AG04450 (cell line): ENCODE measurements around the gene NRN1L. TPM values are rescaled to one million over a fixed set of nuclear protein-coding genes. Genes with fewer than 3 reads are reported as not detected.
"Not testable (repeated sequence)": the region's sequence is repeated elsewhere in the genome, so short reads cannot be mapped to it uniquely, and the experiment has no call there.

Experiments
- CTCF ChIA-PET: fragments of 300-600, 350-600 bp; formaldehyde crosslinking; extraction: SDS; loops from one replicate; lab custom pipeline; 2022; ENCODE audit warnings: antibody characterized with exemption, inconsistent platforms; lab: Charles Lee
- POLR2A ChIA-PET: fragments of 350-600 bp; formaldehyde crosslinking; extraction: SDS; loops from one replicate; lab custom pipeline; 2021; ENCODE audit warnings: antibody characterized with exemption, inconsistent platforms; lab: Yijun Ruan, JAX
- DNase-seq: peaks from one replicate; pipeline ENCODE4 v3.0.0-alpha.2; 2011; ENCODE audit warnings: low read depth, low spot score
- H3K27ac ChIP-seq: one replicate; pipeline ENCODE4 v1.5.1; 2012; ENCODE audit warnings: low read depth, low read length, control low read depth
- H3K27me3 ChIP-seq: one replicate; pipeline ENCODE4 v1.6.0; 2012; ENCODE audit warnings: low read length; ENCODE audit not compliant: control insufficient read depth, insufficient read depth
- H3K4me3 ChIP-seq: 2 replicates; pipeline ENCODE4 v1.5.1; 2011; ENCODE audit warnings: mild to moderate bottlenecking, low read depth, low read length, control low read depth
- H3K9me3 ChIP-seq: 2 replicates; pipeline ENCODE4 v1.5.1; 2012; ENCODE audit warnings: low read length; ENCODE audit not compliant: control insufficient read depth, insufficient read depth
- CTCF ChIP-seq: IDR thresholded peaks from 2 replicates; pipeline ENCODE4 v1.5.1; 2011; ENCODE audit warnings: low read depth, low read length, control low read depth, inconsistent platforms
- polyA plus RNA-seq: library from polyadenylated mRNA; depleted of rRNA; stranded (reverse); fragments of >200 nt; gene quantifications from 2 replicates; pipeline ENCODE4 v1.2.3, GENCODE V29; 2011

Gene NRN1L
- polyA plus RNA-seq, 1 experiment = 0.21 TPM

- H3K27ac ChIP-seq = peak overlapping the region; percentile 3
These were observed 23.9 kb upstream of the NRN1L start for GRCh38 chr16:67860589-67861398.

GRCh38 chr16:67861877-67862276, 22.8 kb upstream of the NRN1L start:
- TF ChIP-seq CTCF = no peak
- Histone ChIP-seq H3K27me3 (no peaks in the 10 kb centered on the region), H3K4me3 (no peak overlapping the region), H3K27ac (no peak overlapping the region), H3K9me3 (no peaks in the 10 kb centered on the region)
- ChIA-PET POLR2A (no interaction called here), CTCF (interaction anchor here (1.7 kb wide), 1 partner anchor 46 kb away, joined by 7 read pairs; no protein-coding TSS in a partner anchor)
- DNase-seq = no peak

More at GRCh38 chr16:67860589-67861398, 23.9 kb upstream of the NRN1L start:
- H3K4me3 ChIP-seq = no peak overlapping the region
- TF ChIP-seq CTCF = no peak
- ChIA-PET POLR2A (interaction anchor here (1.8 kb wide), 1 partner anchor 14 kb away, joined by 9 read pairs; the partner anchor contains the start of genes CENPT and NUTF2), CTCF (interaction anchor here (0.8 to 1.7 kb wide), 3 partner anchors 23 to 45 kb away, joined by 3 to 7 read pairs (median 4); partner anchors contain the start of gene NRN1L)
- no peaks in the 10 kb centered on the region for H3K9me3 ChIP-seq
- DNase-seq = no peak
- H3K27me3 ChIP-seq = no peaks in the 10 kb centered on the region

GRCh38 chr16:67862623-67863583, 21.8 kb upstream of the NRN1L start:
- ChIA-PET CTCF (interaction anchor here (1.0 to 1.7 kb wide), 3 partner anchors 46 to 342 kb away, joined by 3 to 7 read pairs (median 4); no protein-coding TSS in a partner anchor), POLR2A (interaction anchor here (0.6 to 1.3 kb wide), 3 partner anchors 9 to 26 kb away, joined by 3 read pairs; no protein-coding TSS in a partner anchor)
- no peak for TF ChIP-seq CTCF
- H3K9me3 ChIP-seq = no peaks in the 10 kb centered on the region
- no peak overlapping the region for H3K4me3 ChIP-seq
- H3K27me3 ChIP-seq = no peaks in the 10 kb centered on the region
- peak overlapping the region; percentile 47 for H3K27ac ChIP-seq
- DNase-seq = no peak

GRCh38 chr16:67864044-67864443, 20.6 kb upstream of the NRN1L start:
- H3K4me3 ChIP-seq, POLR2A ChIA-PET, DNase-seq, H3K27me3 ChIP-seq, H3K27ac ChIP-seq, H3K9me3 ChIP-seq: not testable (repeated sequence)
- CTCF ChIA-PET = interaction anchor here (1.0 kb wide), 1 partner anchor 343 kb away, joined by 3 read pairs; no protein-coding TSS in a partner anchor

GRCh38 chr16:67864594-67864993, 20.1 kb upstream of the NRN1L start:
- no peaks in the 10 kb centered on the region for H3K9me3 ChIP-seq
- no peak overlapping the region for H3K27ac ChIP-seq
- H3K27me3 ChIP-seq = no peaks in the 10 kb centered on the region
- no peak for DNase-seq
- ChIA-PET CTCF (no interaction called here), POLR2A (no interaction called here)
- TF ChIP-seq CTCF = no peak
- H3K4me3 ChIP-seq = no peak overlapping the region
